Esophagus muscularis mucosa (tissue), 4 donors: Measurements from ENCODE around the gene FAM236B.
"Not testable (repeated sequence)": the region's sequence is repeated elsewhere in the genome, so short reads cannot be mapped to it uniquely, and the experiment has no call there.

ENCODE experiments used
- EP300 ChIP-seq: sonication (generic); formaldehyde crosslinking; IDR thresholded peaks from one replicate; pipeline ENCODE4 v1.6.1; 2017; ENCODE audit warnings: antibody characterized with exemption
- POLR2A ChIP-seq: fragments of 450-650 bp; IDR thresholded peaks from one replicate; pipeline ENCODE4 v1.6.1; 2017; ENCODE audit warnings: antibody characterized with exemption, moderate library complexity, mild to moderate bottlenecking, low read depth
- TF ChIP-seq, protein P1 (sequence below), 3 experiments: fragments of 200-600 bp in 2 of 3; fragments of 450-650 bp in 1 of 3; sonication (generic) in 2 of 3; IDR thresholded peaks; one replicate each; pipeline ENCODE4 v1.5.1; 2017 to 2019; ENCODE audit warnings: antibody characterized with exemption in 3 of 3, mild to moderate bottlenecking in 2 of 3, moderate library complexity in 1 of 3

- TF ChIP-seq POLR2A, EP300: not testable (repeated sequence)
- TF ChIP-seq, protein P1, sequence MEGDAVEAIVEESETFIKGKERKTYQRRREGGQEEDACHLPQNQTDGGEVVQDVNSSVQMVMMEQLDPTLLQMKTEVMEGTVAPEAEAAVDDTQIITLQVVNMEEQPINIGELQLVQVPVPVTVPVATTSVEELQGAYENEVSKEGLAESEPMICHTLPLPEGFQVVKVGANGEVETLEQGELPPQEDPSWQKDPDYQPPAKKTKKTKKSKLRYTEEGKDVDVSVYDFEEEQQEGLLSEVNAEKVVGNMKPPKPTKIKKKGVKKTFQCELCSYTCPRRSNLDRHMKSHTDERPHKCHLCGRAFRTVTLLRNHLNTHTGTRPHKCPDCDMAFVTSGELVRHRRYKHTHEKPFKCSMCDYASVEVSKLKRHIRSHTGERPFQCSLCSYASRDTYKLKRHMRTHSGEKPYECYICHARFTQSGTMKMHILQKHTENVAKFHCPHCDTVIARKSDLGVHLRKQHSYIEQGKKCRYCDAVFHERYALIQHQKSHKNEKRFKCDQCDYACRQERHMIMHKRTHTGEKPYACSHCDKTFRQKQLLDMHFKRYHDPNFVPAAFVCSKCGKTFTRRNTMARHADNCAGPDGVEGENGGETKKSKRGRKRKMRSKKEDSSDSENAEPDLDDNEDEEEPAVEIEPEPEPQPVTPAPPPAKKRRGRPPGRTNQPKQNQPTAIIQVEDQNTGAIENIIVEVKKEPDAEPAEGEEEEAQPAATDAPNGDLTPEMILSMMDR (IDR thresholded peaks at IDR 0.05) = not testable (repeated sequence)
Observed at GRCh38 chrX:72782560-72782959, at the start of gene FAM236B.
